HS-5 (cell line): ENCODE data around the gene LGR6.
"Not testable (repeated sequence)": the region's sequence is repeated elsewhere in the genome, so short reads cannot be mapped to it uniquely, and the experiment has no call there.

ENCODE experiments used
- DNase-seq: peaks from one replicate; pipeline ENCODE4 v3.0.0-alpha.2; 2012; ENCODE audit warnings: low read depth

Gene LGR6, protein sequence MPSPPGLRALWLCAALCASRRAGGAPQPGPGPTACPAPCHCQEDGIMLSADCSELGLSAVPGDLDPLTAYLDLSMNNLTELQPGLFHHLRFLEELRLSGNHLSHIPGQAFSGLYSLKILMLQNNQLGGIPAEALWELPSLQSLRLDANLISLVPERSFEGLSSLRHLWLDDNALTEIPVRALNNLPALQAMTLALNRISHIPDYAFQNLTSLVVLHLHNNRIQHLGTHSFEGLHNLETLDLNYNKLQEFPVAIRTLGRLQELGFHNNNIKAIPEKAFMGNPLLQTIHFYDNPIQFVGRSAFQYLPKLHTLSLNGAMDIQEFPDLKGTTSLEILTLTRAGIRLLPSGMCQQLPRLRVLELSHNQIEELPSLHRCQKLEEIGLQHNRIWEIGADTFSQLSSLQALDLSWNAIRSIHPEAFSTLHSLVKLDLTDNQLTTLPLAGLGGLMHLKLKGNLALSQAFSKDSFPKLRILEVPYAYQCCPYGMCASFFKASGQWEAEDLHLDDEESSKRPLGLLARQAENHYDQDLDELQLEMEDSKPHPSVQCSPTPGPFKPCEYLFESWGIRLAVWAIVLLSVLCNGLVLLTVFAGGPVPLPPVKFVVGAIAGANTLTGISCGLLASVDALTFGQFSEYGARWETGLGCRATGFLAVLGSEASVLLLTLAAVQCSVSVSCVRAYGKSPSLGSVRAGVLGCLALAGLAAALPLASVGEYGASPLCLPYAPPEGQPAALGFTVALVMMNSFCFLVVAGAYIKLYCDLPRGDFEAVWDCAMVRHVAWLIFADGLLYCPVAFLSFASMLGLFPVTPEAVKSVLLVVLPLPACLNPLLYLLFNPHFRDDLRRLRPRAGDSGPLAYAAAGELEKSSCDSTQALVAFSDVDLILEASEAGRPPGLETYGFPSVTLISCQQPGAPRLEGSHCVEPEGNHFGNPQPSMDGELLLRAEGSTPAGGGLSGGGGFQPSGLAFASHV

DNA sequence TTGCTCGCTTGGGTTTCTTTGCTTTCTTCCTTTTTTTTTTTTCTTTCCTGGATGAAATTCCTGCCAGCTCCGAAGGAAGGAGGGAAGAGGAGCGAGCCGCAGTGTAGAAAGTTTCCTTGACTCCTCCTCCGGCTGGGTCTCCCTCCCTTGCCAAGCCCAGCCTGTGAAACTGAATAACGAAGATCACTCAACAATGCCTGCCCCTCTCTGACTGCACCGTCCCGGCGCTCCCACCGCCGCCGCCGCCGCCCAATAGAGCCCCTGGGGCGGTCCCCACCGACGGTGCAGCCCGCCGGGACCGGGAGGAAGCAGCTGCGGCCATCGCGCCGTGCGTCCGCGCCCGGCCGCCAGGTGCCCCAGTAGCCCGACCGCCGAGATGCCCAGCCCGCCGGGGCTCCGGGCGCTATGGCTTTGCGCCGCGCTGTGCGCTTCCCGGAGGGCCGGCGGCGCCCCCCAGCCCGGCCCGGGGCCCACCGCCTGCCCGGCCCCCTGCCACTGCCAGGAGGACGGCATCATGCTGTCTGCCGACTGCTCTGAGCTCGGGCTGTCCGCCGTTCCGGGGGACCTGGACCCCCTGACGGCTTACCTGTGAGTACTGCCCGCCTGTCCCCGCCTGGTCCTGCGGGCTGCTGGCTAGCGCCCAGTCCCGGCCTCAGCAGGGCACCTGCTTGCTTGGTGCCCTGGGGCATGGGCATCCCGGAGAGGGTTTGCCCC is at the start of gene LGR6:
Gene LGR6, plus strand, starts transcription at position 186 of the 714 bp plus-strand sequence. Its CDS starts 191 bp downstream, at position 377.
- no peak for DNase-seq

DNA sequence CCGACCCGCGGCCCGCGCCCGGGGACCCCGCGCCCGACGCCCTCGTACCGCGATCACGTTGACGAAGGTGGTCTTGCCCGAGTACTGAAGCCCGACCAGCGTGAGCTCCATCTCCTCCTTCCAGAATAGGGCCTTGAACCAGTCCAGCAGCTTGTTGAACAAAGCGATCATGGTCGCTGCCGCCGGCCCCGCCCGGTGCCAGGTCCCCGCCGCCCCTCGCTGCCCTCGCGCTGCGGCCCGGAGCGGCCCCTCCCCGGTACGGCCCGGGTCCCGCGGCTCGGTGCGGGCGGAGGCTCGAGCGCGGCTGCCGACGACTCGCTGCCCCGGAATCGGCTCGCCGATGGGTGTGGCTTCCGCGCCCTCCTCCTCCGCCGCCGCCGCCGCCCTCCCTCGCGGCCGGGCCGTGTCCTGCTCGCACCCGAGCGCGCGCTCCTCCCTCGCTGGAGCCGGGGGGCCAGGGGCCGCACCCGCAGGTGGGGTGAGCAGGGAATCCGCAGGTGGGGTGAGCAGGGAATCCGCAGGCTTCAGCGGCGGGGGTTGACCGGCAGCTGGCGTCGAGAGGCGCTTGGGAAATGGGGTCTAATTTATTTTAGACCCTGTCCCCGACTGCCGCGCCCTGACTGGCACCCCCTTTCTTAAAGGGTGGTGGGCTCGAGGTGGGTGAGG is 49.1 kb upstream of the LGR6 start, which contains the start of gene ARL8A:
Gene ARL8A, minus strand, starts transcription at position 336 of the 666 bp plus-strand sequence. Its CDS starts 165 bp downstream, at position 171.
- DNase-seq, result no peak

DNA sequence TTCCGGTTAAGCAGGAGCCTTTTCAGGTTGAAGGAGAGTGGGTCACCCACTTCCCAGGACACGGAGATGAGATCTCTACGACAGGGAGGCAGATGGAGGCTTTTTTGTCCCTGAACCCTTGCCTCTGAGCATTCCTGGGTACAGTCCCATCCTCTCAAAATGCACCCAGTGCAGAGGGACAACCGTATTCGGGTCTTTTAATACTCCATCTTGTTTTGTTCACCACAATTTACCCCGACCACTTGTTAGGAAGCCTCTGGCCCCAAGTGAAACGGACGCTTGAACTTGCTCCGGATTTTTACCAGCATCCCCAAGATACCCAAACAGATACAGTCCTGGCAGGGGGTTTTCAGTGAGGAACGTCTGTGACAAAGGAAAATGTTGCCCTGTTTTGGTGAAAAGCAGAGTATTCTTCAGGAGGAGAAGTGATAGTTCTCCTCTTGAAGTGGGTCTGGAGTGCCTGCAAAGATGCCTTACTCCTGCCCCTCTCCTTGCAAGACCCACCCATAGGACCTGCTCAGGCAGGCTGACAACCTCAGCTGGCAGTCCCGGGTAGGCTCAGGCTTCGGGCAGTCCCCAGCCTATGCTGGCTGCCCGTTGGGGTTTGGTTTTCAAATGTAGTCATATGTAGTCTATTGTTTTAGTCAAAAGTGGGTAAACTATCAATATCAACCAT is 48.4 kb upstream of the LGR6 start:
- no peak for DNase-seq

DNA sequence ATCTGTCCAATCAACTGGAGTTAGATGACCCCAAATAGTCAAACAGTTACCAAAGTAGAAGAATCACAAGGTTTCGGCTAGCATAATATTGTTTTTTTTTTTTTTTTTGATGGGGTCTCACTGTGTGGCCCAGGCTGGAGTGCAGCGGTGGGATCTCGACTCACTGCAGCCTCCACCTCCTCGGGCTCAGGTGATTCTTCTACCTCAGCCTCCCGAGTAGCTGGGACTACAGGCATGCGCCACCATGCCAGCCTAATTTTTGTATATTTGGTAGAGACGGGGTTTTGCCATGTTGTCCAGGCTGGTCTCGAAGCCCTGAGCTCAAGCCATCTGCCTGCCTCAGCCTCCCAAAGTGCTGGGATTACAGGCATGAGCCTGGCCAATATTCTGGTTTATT is 47.9 kb upstream of the LGR6 start:
- not testable (repeated sequence) for DNase-seq

DNA sequence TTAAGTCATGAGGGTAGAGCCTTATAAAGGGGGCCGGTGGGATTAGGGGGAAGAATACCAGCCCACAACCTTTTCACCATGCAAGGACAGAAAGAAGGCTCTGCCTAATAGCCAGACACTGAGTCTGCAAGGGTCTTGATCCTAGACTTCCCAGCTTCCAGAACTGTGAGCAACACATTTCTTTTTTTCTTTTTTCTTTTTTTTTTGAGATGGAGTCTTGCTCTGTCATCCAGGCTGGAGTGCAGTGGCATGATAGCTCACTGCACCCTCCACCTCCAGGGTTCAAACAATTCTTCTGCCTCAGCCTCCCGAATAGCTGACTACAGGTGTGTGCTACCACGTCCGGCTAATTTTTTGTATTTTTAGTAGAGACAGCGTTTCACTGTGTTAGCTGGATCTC is 47.3 kb upstream of the LGR6 start:
- no peak for DNase-seq

DNA sequence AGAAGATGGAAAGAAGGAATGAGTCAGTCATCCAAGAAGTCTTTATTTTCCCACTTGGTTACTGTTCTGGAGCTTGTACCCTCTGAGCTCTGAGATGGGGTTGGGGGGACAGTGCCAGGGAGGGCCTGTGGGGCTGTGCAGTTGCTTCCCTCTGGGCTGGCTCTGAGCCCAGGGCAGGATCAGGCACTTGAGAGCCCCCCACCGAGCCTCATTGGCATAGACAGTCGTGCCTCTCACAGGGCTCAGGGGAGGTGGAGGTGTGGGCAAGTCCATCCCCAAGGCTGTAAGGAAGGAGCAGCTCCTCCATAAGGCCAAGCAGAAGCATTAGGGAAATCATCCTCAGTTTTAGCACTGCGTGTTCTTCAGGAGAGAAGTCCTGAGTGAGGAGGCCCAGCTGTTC is 46.6 kb upstream of the LGR6 start:
- DNase-seq, result no peak

DNA sequence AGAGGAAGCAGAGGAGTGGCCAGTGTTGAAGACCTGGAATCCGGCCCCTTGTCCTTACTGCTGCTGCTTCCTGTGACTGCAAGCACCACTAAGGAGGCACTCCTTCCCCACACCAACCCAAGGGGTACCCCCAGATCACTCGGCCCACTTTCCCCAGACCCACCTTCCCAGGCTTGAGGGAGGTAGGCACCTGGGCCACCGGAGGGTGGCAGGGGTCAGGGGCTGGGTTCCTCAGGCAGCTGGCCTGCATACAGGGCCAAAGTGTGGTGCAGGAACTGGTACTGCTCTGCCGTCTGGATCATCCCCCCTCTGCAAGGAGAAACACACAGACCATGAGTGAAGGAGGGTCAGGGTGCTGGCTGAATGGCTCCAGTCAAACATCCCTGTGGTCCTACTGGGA is 45.2 kb upstream of the LGR6 start:
- no peak for DNase-seq

DNA sequence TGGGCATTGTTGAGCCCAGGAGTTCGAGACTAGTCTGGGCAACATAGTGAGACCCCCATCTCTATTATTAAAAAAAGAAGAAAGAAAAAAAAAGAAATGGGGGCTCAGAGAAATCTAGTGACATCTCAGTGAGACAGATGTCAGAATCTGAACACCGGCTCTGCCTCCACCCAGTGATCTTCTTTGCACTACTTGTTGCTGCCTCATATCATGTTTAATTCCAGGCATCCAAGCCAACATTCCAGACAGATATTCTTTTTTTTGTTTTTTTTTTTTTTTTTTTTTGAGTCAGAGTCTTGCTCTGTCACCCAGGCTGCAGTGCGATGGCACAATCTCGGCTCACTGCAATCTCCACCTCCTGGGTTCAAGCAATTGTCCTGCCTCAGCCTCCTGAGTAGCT is 44.0 kb upstream of the LGR6 start:
- DNase-seq, result no peak

DNA sequence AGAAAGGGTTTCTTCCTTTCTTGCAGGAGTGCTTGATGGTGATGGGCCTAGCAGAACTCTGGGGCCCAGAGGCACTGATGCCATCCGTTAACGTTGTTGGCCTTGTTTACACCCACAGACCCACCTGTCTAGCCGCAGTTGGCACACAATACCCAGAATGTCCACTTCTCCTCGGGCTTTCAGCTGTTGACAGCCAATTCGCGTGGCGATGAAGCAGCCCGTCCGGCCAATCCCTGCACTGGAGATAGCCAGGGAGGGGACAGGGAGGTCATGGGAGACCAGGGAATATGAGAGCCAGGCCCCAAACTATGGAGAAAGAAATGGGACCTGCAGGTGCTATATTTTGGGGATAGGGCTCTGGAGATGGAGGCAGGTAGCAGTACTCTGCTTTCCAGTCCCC is 43.4 kb upstream of the LGR6 start:
- DNase-seq, result no peak

DNA sequence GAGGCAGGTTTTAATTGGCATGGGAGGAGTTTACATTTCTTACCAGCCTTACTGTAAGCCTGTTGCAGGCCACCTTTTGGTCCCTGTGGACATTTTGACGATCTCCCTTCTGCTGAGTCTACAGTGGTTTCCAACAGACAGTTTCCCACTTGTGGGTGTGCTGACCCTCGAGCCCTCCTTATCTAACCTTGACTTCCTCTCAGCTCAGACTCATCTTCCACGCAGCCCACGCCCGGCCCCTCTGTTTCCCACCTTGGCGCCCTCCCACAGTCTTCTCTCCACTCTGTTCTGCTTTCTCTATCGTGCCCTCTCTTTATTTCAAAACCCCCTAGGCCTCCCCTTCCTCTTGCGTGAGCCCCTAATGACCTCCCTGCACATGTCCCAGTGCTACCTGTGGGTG is 43.0 kb upstream of the LGR6 start:
- no peak for DNase-seq

DNA sequence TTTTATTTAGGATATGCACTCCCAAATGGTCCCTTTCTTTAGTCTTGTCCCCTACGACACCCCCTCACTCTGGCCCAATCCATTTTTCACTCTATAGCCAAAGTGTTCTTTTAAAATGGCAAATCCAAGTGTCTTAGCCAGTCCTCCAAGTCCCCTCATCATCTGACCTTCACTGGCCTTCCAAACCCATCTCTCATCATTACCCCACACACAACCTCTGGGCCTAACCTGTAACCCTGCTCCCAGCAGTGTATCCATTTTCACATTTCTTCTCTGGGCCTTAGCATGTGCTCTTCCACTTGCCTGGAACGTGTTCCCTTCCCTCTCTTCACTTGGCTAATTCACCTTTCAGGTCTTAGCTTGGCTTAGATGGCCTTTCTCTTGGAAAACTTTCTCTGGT is 42.6 kb upstream of the LGR6 start:
- DNase-seq, result no peak

DNA sequence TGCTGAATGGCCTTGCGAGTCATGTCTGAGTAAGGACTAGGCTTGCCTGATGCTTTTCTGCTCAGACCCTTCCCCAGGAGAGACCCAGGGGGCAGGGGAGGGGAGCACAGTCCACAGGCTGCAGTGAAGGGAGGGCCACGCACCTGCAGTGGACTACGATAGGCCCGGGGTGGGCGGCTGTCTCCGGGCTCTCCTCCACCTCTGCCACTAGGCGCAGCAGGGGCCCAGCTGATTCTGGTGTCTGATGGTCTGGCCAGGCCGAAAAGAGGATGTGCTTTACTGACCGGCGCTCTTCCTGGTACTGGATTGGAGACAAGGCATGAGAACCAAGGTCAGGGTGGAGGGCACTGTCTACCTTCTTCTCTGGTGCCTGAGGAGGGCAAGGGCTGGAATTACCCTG is 41.2 kb upstream of the LGR6 start:
- DNase-seq, result no peak

DNA sequence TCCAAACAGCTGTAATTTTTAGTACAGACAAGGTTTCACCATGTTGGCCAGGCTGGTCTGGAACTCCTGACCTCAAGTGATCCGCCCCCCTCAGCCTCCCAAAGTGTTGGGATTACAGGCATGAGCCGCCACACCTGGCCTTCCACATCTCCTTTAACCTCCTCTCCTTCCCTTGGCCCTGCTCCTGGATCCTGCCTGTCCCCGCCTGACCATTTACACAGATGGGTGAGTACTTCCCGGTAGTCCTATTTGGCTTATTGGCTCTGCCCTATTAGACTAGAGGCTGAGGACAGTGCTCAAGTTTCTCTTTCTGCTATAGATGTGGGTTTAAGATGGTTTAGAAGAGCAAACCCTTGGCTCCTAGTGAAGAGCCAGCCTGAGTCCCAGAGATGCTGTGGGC is 40.3 kb upstream of the LGR6 start:
- no peak for DNase-seq

DNA sequence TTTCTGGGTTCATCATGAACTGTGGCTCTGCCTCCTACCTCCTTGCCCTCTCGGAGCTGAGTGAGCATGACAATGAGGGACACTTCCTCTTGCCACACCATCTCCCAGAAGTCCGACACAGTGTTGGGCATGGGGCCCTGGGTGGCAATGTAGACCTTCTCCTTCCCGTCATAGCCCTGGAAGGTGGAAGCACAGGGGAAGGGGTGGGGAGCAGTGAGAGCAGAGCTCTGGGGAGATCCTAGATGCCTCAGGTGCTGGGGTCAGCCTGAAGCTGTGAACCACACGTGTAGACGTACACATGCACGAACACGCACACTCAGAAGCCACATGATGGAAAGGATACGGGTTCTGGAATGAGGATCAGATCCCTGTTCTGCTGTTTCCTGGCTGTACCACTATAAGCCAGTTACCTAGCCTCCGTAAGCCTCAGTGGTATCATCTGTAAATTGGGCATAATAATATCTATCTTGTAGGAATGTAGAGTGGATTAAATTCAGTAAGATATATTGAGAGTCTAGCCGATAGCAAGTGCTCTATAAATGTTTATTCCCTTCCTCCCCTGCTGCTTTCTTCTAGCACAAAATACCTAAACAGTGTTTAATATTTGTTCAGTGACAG is 39.3 kb upstream of the LGR6 start:
- no peak for DNase-seq

DNA sequence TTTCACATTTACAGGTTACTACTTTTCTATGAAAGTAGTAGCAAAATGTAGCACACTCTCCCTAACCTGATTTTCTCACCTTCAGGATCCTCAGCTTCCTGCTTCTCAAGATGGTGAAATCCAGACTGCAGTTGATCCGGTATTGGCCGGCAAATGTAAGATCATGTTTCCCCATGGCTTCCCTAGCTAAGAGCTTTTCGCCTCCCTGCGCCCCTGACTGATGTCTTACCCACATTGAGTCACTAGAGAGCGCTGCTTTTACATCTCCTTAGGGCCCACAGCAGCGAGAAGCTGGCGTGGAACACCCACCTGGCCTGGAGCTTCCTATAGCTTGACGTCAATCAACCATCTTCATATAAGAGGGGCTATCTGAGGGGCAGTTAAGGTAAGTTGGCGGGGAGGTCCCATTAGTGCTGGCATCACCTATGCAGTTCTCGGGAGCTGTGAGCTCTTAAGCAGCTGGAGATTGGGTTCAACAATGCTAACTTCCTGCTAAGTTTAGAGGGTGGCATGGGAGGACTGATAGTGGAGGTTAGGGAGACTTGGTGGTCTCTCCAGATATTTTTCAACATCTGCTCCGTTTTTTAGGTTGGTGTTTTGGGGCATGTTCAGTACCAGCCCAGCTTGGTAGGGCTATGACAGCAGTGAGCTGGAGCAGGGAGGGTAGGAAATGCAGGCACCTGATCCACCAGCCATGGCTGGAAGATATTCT is 38.7 kb upstream of the LGR6 start:
- no peak for DNase-seq

DNA sequence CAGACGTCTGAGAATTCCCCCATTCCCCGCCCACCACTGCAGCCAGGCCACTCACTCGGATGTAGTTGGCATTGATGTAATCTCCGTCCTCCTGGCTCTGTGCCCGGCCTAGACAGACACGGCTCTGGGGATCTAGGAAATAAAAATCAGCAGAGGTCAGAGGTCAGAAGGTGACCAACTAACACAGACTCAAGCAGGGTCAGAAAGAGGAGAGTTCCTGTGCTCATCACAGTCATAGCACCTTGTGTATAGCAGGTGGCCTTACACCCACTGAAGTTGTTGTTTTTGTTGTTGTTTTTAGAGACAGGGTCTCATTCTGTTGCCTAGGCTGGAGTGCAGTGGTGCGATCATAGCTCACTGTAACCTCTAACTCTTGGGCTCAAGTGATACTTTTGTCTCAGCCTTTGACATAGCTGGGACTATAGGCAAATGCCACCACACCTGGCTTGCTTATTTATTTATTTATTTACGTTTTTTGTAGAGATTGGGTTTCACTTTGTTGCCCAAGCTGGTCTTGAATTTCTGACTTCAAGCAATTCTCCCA is 38.0 kb upstream of the LGR6 start:
- no peak for DNase-seq

DNA sequence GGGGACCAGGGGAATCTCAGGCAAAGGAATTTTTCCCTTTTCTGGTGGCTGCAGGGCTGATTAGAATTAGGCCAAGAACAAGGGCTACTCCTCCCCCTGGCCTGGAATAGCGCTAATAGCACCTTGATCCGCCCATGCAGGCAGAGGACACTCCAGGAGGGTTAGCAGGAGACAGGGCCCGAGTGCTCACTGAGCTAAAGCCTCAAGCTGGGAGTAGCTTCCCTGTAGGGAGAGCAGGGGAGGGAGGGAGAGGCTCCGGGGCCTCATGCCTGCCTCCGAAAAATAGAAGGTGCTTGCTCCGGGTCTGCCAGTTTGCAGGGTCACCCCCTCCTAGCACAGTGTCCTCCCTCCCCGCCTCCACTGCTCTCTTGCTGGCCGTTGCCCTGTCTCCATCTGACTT is 37.0 kb upstream of the LGR6 start:
- no peak for DNase-seq

DNA sequence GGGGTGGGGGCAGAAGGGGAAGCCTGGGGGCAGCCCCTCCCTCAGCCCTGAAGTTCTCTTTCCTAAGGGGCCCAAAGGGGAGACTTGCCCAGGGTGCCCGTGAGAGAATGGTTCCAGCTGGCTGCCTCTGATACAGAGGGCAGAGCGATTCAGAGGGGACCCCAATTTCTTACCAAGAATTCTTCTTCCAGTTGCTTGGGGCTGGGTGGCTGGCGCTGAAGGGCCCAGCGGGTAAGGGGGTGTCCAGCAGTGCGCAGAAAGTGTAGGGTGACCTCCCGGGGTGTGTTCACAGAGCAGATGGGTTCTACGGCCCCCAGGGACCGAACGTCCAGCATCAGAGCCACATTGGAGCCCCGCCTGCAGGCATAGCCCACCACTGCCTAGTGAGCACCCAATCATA is 35.7 kb upstream of the LGR6 start:
- DNase-seq, result no peak

DNA sequence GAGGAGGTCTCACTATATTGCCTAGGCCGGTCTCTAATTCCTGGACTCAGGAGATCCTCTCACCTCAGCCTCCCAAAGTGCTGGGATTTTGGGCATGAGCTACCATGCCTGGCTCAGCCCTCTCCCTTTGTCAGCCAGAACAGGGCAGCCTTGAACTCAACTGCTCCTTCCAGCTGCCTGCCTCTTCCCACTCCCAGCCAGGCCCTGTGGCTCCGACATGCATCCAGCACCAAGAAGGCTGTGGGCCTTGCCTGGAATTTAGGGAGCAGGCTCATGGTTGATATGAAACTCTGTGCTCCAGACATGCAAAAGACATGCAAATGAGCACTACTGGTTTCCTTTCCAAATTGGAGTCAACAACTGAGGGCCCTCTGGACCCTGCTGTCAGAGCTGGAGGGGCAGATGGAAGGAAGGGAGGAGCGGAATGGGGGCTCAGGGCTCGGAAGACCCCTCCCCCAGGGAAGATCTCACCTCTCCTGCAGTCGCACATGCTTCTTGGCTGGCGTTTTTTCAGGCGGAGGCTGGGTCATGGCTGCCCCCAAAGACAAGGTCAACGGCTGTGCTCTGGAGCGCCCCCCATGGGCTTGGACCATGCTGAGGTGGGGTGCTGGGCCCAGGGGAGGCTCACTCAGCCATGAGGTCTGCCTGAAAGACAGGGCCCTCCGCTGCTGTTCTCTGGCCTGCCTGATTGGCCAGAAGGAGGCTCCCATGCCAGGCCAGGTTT is 34.6 kb upstream of the LGR6 start:
- no peak for DNase-seq
